ENCODE results near the gene GCSAM.

GRCh38 chr3:112167758-112168157 lies 34.7 kb upstream of the GCSAM start:
- no peak for TF ChIP-seq CTCF (IDR thresholded peaks at IDR 0.05)
- TF ChIP-seq POLR2A (IDR thresholded peaks at IDR 0.05) = no peak

Measured in lower leg skin (tissue), 3 donors.